NCI-H1417 treated with DMSO at 0.1 percent for 48 hours (cell line): ENCODE results near the gene FAM133A.

Experiments
- DNase-seq: peaks from one replicate; lab custom pipeline; 2025; lab: John Stamatoyannopoulos, UW

FAM133A gene

GRCh38 chrX:93673869-93674271 lies at the start of gene FAM133A:
TSS of gene FAM133A (plus strand) at chrX:93674206. CDS start at chrX:93709420, 35,214 bp downstream.
- peak; percentile 23 for DNase-seq

- no peak for DNase-seq
Measured at GRCh38 chrX:93637591-93637990, 36.4 kb upstream of the FAM133A start.

GRCh38 chrX:93649381-93649780 lies 24.6 kb upstream of the FAM133A start:
- DNase-seq = no peak

GRCh38 chrX:93660575-93660974 lies 13.4 kb upstream of the FAM133A start:
- no peak for DNase-seq

- DNase-seq = peak; percentile 81
Measured at GRCh38 chrX:93673056-93673868, 744 bp upstream of the FAM133A start, which contains the start of gene NAP1L3. TSS of gene NAP1L3 (minus strand) at chrX:93673578. CDS start at chrX:93673304, 274 bp downstream.

GRCh38 chrX:93695981-93696380 lies 22.0 kb downstream of the FAM133A start:
- DNase-seq = no peak

- no peak for DNase-seq
Measured at GRCh38 chrX:93703701-93704100, 29.7 kb downstream of the FAM133A start.

- DNase-seq = no peak
Measured at GRCh38 chrX:93711076-93711475, 37.1 kb downstream of the FAM133A start.

GRCh38 chrX:93741811-93742210 lies 67.8 kb downstream of the FAM133A start:
- no peak for DNase-seq

- DNase-seq = no peak
Measured at GRCh38 chrX:93760163-93760562, 86.2 kb downstream of the FAM133A start.
